ENCODE results near the gene FLNA.

Gene FLNA

DNA sequence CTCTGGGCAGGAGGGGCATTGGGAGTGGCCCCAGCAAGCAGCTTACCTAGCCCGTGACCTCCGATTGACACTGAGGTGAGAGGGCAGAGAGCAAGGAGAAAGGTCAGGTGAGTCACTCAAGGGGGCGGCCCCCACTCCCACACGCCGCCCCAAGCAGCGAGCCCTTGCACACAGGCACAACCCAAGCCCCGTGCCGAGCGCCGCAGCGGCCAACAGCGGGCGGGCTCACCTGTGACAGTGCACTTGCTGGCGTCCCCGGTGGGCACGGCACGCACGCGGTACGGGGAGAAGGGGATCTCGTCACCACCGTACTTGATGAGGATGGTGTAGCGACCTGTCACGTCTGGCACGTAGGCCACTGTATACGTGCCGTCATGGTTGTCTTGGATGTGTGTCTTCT is 17.2 kb downstream of the FLNA start:
- TF ChIP-seq, protein P1, sequence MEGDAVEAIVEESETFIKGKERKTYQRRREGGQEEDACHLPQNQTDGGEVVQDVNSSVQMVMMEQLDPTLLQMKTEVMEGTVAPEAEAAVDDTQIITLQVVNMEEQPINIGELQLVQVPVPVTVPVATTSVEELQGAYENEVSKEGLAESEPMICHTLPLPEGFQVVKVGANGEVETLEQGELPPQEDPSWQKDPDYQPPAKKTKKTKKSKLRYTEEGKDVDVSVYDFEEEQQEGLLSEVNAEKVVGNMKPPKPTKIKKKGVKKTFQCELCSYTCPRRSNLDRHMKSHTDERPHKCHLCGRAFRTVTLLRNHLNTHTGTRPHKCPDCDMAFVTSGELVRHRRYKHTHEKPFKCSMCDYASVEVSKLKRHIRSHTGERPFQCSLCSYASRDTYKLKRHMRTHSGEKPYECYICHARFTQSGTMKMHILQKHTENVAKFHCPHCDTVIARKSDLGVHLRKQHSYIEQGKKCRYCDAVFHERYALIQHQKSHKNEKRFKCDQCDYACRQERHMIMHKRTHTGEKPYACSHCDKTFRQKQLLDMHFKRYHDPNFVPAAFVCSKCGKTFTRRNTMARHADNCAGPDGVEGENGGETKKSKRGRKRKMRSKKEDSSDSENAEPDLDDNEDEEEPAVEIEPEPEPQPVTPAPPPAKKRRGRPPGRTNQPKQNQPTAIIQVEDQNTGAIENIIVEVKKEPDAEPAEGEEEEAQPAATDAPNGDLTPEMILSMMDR (IDR thresholded peaks at IDR 0.05; ENCODE audit: control insufficient read depth, insufficient read depth, low read depth, low read length, missing control alignments): no peak
- H3K4me3 ChIP-seq (ENCODE audit: control insufficient read depth, low read depth, low read length): no peak overlapping the region
- DNase-seq (ENCODE audit: low read depth): no peak

DNA sequence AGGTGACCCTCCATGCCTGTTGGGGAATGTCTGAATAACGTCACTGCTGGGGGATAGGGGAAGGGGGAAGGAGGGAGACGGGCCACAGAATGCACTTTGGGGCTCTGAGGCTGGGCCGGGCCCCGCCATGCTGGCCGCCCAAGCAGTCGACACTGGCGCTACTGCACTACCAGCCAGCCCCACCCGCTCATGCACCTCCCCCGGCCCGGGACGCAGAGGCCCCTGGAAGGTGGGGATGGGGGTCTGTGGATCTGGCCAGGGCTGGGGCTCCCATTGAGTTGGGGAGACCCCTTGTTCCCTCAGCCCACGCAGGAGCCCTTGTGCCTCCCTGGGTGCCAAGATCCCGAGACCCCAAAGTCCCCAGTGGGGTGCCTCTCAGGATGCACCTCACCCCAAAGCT is 17.8 kb downstream of the FLNA start:
- DNase-seq (ENCODE audit: low read depth): no peak
- TF ChIP-seq, protein P1 (IDR thresholded peaks at IDR 0.05; ENCODE audit: control insufficient read depth, insufficient read depth, low read depth, low read length, missing control alignments): no peak
- no peak overlapping the region for H3K4me3 ChIP-seq (ENCODE audit: control insufficient read depth, low read depth, low read length)

DNA sequence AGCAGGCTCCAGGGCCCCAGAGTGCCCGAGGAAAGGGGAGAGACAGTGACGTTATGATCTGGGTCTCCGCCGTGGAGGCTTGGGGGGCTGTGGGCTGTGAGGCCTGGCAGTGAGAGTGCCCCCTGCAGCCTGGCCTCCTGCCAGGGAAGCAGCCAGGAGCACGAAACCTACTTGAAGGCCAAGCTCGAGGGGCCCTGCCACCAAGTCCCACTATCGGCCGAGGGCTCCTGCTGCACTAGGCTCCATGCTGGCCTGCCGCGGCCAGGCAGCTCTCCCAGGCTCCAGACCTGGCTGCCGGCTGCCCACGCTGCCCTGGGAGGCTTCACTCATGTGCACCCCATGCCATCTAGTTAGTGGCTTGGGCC is 18.7 kb downstream of the FLNA start:
- H3K4me3 ChIP-seq (ENCODE audit: control insufficient read depth, low read depth, low read length): no peak overlapping the region
- no peak for DNase-seq (ENCODE audit: low read depth)
- TF ChIP-seq, protein P1 (IDR thresholded peaks at IDR 0.05; ENCODE audit: control insufficient read depth, insufficient read depth, low read depth, low read length, missing control alignments): no peak

DNA sequence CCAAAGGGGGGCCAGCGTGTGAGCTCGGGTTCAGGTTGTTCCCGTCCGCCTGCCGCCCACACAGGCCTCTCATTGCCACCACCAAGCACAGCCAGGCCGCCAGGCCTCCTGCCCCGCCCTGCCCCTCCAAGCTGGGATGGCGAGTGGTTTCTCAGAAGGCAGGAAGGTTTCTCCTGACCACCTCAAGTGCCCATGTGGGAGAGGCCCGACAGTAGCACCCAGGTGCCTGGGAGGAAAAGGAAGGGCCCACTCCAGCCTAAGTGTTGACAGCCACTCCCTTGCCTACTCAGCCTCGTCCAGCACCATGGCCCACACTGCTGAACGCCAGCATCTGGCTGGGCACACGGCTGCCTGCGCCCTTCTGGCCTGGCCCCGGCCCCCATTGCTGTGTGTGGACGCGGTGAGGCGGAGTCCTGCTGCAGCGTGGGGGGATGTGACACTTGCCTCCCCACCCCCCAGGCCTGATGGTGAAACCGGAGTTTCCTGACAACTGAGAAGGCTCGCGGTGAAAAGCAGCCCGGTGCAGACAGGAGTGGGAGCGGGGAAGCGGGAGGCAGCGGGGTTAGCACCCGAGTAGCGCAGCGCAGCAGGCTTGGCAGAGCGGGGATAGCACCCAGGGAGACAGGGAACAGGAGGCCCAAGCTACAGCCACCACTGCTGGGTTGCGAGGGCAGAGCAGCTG is 19.2 kb downstream of the FLNA start:
- TF ChIP-seq, protein P1 (IDR thresholded peaks at IDR 0.05; ENCODE audit: control insufficient read depth, insufficient read depth, low read depth, low read length, missing control alignments): no peak
- no peak for DNase-seq (ENCODE audit: low read depth)
- H3K4me3 ChIP-seq (ENCODE audit: control insufficient read depth, low read depth, low read length): no peak overlapping the region

DNA sequence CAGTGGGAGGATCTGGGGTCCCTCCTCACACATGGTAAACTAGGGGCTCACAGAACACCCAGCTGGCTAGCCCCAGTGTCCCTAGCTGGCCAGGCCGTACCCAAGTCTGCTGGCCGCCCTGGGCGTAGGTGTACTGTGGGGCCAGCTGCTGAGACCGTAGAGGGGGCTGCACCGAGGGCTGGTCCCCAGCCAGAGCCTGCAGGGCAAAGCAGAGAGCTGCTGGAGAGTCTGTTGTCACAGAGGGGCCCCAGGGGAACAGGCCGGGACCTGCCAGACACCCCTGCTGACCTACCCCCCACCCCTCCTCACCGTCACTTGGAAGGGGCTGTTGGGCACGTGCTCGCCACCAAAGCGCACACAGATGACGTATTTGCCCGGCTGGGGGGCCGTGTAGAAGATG is 19.9 kb downstream of the FLNA start:
- no peak overlapping the region for H3K4me3 ChIP-seq (ENCODE audit: control insufficient read depth, low read depth, low read length)
- TF ChIP-seq, protein P1 (IDR thresholded peaks at IDR 0.05; ENCODE audit: control insufficient read depth, insufficient read depth, low read depth, low read length, missing control alignments): no peak
- DNase-seq (ENCODE audit: low read depth): no peak

DNA sequence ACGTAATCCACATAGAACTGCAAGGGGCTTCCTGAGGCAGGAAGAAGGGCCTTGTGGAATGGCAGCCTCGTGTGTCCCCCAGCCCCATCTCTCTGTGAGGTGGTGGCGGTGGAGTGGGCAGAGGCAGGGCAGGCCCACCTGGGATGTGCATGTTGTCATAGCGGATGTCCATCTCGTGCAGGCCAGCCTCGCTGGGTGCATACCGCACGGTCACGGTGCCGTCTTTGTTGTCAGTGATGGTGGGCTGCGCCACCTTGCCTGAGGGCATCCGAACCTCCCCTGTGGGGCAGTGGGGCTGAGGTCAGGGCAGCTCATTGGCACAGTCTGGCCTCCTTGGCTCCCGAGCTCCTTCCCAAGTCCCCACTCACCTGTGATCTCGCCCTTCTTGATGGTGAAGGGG is 20.4 kb downstream of the FLNA start:
- TF ChIP-seq, protein P1 (IDR thresholded peaks at IDR 0.05; ENCODE audit: control insufficient read depth, insufficient read depth, low read depth, low read length, missing control alignments): no peak
- DNase-seq (ENCODE audit: low read depth): no peak
- no peak overlapping the region for H3K4me3 ChIP-seq (ENCODE audit: control insufficient read depth, low read depth, low read length)
